NCI-H226 (cell line): ENCODE data around the gene NEGR1.
A peak's percentile ranks its signal among the peaks of the same experiment; 100 is the strongest.

Experiments
- DNase-seq: peaks from one replicate; pipeline ENCODE4 v3.0.0-alpha.2; 2015

Gene NEGR1

GRCh38 chr1:71835442-71835813 lies 446.9 kb downstream of the NEGR1 start:
- DNase-seq: no peak

GRCh38 chr1:71834601-71835441 lies 447.5 kb downstream of the NEGR1 start:
- no peak for DNase-seq

GRCh38 chr1:71831646-71832045 lies 450.7 kb downstream of the NEGR1 start:
- DNase-seq: no peak

- no peak for DNase-seq
Measured at GRCh38 chr1:71829346-71829745, 453.0 kb downstream of the NEGR1 start.

GRCh38 chr1:71828431-71829012 lies 453.8 kb downstream of the NEGR1 start:
- DNase-seq: no peak

- no peak for DNase-seq
Measured at GRCh38 chr1:71823708-71824305, 458.5 kb downstream of the NEGR1 start.

GRCh38 chr1:71817028-71817427 lies 465.3 kb downstream of the NEGR1 start:
- DNase-seq: no peak

- DNase-seq: no peak
Measured at GRCh38 chr1:71809085-71809484, 473.3 kb downstream of the NEGR1 start.

- DNase-seq: no peak
Measured at GRCh38 chr1:71804140-71804539, 478.2 kb downstream of the NEGR1 start.

GRCh38 chr1:71796006-71796405 lies 486.3 kb downstream of the NEGR1 start:
- no peak for DNase-seq

- no peak for DNase-seq
Measured at GRCh38 chr1:71792264-71792663, 490.1 kb downstream of the NEGR1 start.

- DNase-seq: peak; percentile 34
Measured at GRCh38 chr1:71788113-71788512, 494.2 kb downstream of the NEGR1 start.

- DNase-seq: peak; percentile 73
Measured at GRCh38 chr1:71787699-71788098, 494.6 kb downstream of the NEGR1 start.

- no peak for DNase-seq
Measured at GRCh38 chr1:71786218-71786617, 496.1 kb downstream of the NEGR1 start.

- DNase-seq: no peak
Measured at GRCh38 chr1:71785450-71785849, 496.9 kb downstream of the NEGR1 start.

GRCh38 chr1:71785000-71785399 lies 497.3 kb downstream of the NEGR1 start:
- no peak for DNase-seq

GRCh38 chr1:71784241-71784640 lies 498.1 kb downstream of the NEGR1 start:
- DNase-seq: no peak

- peak; percentile 44 for DNase-seq
Measured at GRCh38 chr1:71783071-71783470, 499.3 kb downstream of the NEGR1 start.

GRCh38 chr1:71781450-71781849 lies 500.9 kb downstream of the NEGR1 start:
- DNase-seq: no peak

- peak; percentile 7 for DNase-seq
Measured at GRCh38 chr1:71780681-71781080, 501.7 kb downstream of the NEGR1 start.

GRCh38 chr1:71778940-71779339 lies 503.4 kb downstream of the NEGR1 start:
- no peak for DNase-seq

- no peak for DNase-seq
Measured at GRCh38 chr1:71777094-71777493, 505.2 kb downstream of the NEGR1 start.

GRCh38 chr1:71774705-71775104 lies 507.6 kb downstream of the NEGR1 start:
- no peak for DNase-seq

GRCh38 chr1:71770121-71770520 lies 512.2 kb downstream of the NEGR1 start:
- DNase-seq: peak; percentile 51
